VCaP (cell line): ENCODE data around the gene TOPBP1.

ENCODE experiments used
- H3K27ac ChIP-seq: fragments of 450-650 bp; 2 replicates; pipeline ENCODE4 v1.5.1; 2017
- TF ChIP-seq, protein P1 (sequence below): fragments of 450-650 bp; conservative IDR thresholded peaks from 2 replicates; pipeline ENCODE4 v1.5.1; 2017; ENCODE audit warnings: mild to moderate bottlenecking, moderate library complexity

The TOPBP1 gene

DNA sequence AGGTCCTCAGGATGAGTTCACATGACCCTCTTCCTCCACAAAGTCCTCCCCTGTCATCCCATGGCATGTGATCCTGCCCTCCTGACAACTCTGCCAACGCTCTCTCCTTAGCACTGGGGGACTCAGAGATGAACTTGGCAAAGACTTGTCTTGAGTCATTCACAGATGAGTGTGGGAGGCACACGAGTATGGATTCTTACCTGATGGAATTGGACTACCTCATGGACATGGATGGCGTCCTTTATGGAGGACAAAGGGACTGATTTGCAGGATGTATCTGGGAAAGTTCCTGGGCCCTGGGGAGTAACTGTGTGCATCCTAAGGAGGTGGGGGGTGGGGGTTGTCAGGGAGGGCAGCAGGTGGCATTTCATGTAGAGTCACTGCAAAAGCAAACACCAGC is 38.2 kb upstream of the TOPBP1 start:
- no peak overlapping the region for H3K27ac ChIP-seq
- TF ChIP-seq, protein P1, sequence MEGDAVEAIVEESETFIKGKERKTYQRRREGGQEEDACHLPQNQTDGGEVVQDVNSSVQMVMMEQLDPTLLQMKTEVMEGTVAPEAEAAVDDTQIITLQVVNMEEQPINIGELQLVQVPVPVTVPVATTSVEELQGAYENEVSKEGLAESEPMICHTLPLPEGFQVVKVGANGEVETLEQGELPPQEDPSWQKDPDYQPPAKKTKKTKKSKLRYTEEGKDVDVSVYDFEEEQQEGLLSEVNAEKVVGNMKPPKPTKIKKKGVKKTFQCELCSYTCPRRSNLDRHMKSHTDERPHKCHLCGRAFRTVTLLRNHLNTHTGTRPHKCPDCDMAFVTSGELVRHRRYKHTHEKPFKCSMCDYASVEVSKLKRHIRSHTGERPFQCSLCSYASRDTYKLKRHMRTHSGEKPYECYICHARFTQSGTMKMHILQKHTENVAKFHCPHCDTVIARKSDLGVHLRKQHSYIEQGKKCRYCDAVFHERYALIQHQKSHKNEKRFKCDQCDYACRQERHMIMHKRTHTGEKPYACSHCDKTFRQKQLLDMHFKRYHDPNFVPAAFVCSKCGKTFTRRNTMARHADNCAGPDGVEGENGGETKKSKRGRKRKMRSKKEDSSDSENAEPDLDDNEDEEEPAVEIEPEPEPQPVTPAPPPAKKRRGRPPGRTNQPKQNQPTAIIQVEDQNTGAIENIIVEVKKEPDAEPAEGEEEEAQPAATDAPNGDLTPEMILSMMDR, result no peak

DNA sequence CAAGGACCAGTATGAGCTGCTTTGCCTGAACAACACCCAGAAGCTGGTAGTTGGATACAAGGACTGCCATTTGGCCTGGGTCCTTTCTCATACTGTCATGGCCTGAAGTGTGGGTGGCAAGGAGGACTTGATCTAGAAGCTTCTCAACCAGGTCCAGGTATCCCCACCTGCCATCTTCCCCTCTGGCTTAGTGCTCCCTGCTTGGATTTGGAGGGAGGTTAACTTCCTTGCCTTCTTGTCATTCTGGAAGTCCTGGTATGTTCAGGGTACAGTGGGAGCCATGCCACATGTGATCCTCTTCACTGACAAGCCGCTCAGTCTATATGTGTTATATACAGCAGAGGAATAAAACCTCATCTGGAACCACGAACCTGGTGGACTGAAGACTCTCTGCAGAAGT is 37.7 kb upstream of the TOPBP1 start:
- TF ChIP-seq, protein P1, result no peak
- H3K27ac ChIP-seq, result no peak overlapping the region

DNA sequence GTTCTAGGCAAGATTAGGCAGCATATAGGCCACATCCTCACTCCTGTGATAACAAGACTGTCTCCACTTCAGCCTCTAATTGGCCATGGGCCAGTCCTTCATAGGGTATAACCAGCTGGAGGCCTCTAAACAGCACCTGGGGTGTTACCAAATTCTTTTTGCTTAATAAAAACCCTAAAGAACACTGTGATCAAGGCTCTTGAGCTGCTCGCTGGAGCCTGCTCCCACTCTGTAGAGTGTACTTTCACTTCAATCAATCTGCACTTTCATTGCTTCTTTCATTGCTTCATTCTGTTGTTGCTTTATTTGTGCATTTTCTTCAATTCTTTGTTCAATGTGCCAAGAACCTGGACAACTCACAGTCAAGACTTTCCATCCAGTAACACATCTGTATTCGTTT is 36.2 kb upstream of the TOPBP1 start:
- TF ChIP-seq, protein P1, result no peak

DNA sequence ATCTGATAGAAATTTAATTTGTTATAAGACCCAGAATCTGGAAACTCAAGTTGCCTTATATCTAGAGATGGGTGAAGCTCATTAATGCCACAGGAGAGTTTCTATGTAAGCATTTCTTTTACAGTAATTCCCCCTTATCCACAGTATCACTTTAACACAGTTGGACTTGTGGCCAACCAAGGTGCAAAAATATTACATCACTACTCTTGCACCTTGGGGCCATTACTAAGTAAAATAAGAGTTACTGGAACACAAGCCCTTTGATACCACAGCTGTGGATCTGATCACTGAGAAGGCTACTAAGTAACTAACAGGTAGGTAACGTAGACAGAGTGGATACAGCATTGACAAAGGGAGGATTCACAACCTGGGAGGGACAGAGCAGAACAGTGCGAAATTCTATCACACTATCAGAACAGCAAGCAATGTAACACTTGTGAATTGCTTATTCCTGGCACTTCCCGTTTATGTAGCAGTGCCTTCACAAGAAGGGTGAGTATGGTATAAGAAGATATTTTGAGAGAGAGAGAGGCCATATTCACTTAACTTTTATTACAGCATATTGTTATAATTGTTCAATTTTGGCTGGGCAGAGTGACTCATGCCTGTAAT is 33.9 kb upstream of the TOPBP1 start:
- no peak overlapping the region for H3K27ac ChIP-seq
- TF ChIP-seq, protein P1, result no peak

More for the DNA sequence above, 36.2 kb upstream of the TOPBP1 start:
- no peak overlapping the region for H3K27ac ChIP-seq

DNA sequence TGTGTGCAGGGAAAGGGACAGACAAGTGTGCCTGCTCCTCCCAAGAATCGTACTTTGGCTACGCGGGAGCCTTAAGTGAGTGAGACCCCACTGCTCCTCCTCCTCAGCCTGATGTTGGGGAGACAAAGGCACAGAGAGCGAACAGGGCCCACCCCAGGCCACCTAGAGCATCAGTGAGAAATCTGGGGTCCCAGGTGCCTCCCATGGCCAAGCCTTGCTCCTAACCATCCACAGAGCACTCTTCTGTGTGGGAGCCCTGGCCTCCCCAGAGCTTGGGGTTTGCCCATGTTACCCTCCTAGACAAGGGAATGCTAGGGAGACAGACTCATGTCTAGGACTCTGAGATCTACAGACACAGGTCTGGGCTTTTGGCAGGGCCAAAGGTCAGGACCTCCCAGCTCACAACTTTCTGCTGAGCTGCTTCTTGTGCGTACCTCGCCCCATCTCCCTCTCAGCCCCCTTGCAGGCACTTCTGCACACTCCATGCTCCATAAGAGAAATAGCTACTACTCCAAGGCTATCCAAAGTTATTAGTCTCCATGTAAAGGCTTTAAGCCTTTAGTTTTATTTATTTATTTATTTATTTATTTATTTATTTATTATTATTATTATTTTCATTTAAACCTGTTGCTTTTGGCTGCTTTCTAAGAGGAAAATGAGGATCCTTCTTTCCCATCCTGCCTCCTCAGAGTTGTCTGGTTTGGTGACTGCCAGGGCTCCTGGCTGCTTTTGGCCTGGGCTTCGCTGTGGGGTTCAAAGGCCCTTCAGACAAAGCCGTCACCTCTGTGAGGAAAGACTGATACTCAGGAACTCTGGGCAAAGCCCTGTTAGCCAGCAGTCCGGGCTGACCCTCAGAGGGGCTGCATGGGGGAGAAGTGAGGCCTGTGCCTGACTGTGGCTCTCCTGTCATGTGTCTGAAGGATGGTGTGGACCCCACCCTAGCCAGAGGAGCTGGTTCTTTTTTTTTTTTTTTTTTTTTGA is 32.8 kb upstream of the TOPBP1 start:
- TF ChIP-seq, protein P1, result no peak
- H3K27ac ChIP-seq, result no peak overlapping the region

DNA sequence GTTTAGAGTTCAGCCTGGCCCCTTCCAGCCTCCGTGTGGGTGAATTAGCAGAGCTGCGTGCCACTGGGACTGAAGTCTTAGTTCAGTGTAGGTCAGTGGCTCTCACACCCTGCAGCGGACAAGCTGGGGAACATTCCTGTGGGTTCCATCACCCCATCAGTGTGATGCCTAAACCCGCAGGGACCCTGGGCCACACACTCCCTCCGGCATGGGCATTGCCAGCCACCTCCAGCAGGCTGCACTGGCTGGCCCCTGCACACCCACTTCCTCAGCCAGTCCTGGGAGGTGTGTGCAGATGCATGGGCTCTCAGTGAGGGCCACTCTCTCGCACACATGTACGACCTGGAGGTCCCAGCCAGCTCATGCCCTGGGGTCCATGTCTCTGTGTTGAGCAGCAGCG is 32.1 kb upstream of the TOPBP1 start:
- TF ChIP-seq, protein P1, result no peak
- no peak overlapping the region for H3K27ac ChIP-seq

DNA sequence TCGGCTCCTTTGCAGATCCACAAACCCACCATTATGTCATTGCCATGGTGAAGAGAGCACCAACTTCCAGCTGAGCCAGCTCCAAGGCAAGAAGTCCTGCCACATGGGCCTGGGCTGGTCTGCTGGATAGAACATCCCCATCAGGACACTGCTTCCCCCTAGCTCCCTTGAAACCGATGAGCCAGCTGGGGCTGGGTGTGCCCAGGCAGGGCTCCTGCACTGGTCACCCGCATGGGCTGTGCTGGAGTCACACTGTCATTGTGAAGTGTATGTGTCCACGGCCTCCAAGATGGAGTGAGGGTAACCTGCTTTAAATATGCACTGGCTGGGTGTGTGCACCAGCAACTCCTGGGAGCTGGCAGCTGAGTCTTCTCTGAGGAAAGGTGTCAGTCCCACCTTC is 31.0 kb upstream of the TOPBP1 start:
- TF ChIP-seq, protein P1, result no peak
- no peak overlapping the region for H3K27ac ChIP-seq
